Hepatocyte (in vitro differentiated cells): ENCODE data around the gene STK32B. TPM values are rescaled to one million over a fixed set of nuclear protein-coding genes. Genes with fewer than 3 reads are reported as not detected.

ENCODE experiments used
- DNase-seq: peaks from one replicate; pipeline ENCODE4 v3.0.0-alpha.2; 2016; ENCODE audit warnings: low spot score
- H2AFZ ChIP-seq: fragments of 200-600 bp; sonication (generic); 2 replicates; pipeline ENCODE4 v1.6.0; 2016; ENCODE audit warnings: antibody characterized with exemption, mild to moderate bottlenecking
- H3K27ac ChIP-seq: fragments of 200-600 bp; sonication (generic); 2 replicates; pipeline ENCODE4 v1.5.1; 2016; ENCODE audit warnings: mild to moderate bottlenecking
- H3K27me3 ChIP-seq: fragments of 200-600 bp; sonication (generic); 2 replicates; pipeline ENCODE4 v1.6.1; 2016
- H3K36me3 ChIP-seq: fragments of 200-600 bp; sonication (generic); replicated peaks from 2 replicates; pipeline ENCODE4 v1.5.1; 2016; ENCODE audit warnings: low read depth; ENCODE audit not compliant: insufficient read depth
- H3K4me1 ChIP-seq: fragments of 200-600 bp; sonication (generic); 2 replicates; pipeline ENCODE4 v1.5.1; 2016; ENCODE audit warnings: mild to moderate bottlenecking, moderate library complexity; ENCODE audit not compliant: insufficient read depth
- H3K4me2 ChIP-seq: fragments of 200-600 bp; sonication (generic); 2 replicates; pipeline ENCODE4 v1.6.0; 2016
- H3K4me3 ChIP-seq: fragments of 200-600 bp; sonication (generic); 2 replicates; pipeline ENCODE4 v1.5.1; 2016; ENCODE audit warnings: mild to moderate bottlenecking
- H3K79me2 ChIP-seq: fragments of 200-600 bp; sonication (generic); 2 replicates; pipeline ENCODE4 v1.6.0; 2017; ENCODE audit warnings: mild to moderate bottlenecking
- H3K9me2 ChIP-seq: fragments of 200-600 bp; sonication (generic); replicated peaks from 2 replicates; pipeline ENCODE4 v1.6.0; 2017; ENCODE audit warnings: mild to moderate bottlenecking; ENCODE audit not compliant: insufficient read depth
- H3K9me3 ChIP-seq: fragments of 200-600 bp; sonication (generic); 2 replicates; pipeline ENCODE4 v1.5.1; 2016; ENCODE audit warnings: low read depth, mild to moderate bottlenecking
- H4K20me1 ChIP-seq: fragments of 200-600 bp; sonication (generic); 2 replicates; pipeline ENCODE4 v1.6.0; 2016; ENCODE audit warnings: mild to moderate bottlenecking; ENCODE audit not compliant: insufficient read depth, poor library complexity, severe bottlenecking
- EZH2 ChIP-seq: fragments of 200-600 bp; sonication (generic); IDR thresholded peaks from 2 replicates; pipeline ENCODE4 v1.6.1; 2016; ENCODE audit warnings: antibody characterized with exemption, mild to moderate bottlenecking, borderline replicate concordance
- EZH2phosphoT487 ChIP-seq: fragments of 200-600 bp; sonication (generic); IDR thresholded peaks from one replicate; pipeline ENCODE4 v1.6.1; 2018; ENCODE audit warnings: antibody characterized with exemption, mild to moderate bottlenecking, low read depth, moderate library complexity; ENCODE audit not compliant: unreplicated experiment, severe bottlenecking
- WGBS: methylation state at CpG from one replicate; pipeline ENCODE4 v1.1.6; 2016; ENCODE audit warnings: low lambda C conversion rate; ENCODE audit errors: missing lambda C conversion rate; 5-methylcytosine and 5-hydroxymethylcytosine counted together
- polyA plus RNA-seq: library from polyadenylated mRNA; unstranded; fragments of >200 nt; fragmentation: Nextera tagmentation; extraction: Ambion mirVana; gene quantifications from 2 replicates; pipeline ENCODE4 v1.2.1, GENCODE V29; 2016
- total RNA-seq: library from RNA; depleted of rRNA; stranded (reverse); fragments of >200 nt; gene quantifications from 2 replicates; pipeline ENCODE4 v1.2.3, GENCODE V29; 2014
- TF ChIP-seq, protein P1 (sequence below): fragments of 200-600 bp; sonication (generic); IDR thresholded peaks from 2 replicates; pipeline ENCODE4 v1.5.1; 2016; ENCODE audit warnings: antibody characterized with exemption, mild to moderate bottlenecking; ENCODE audit not compliant: poor library complexity

Gene STK32B
- total and polyA plus RNA-seq, 2 experiments from 2014 or later = 0.51 to 1.6 TPM

DNA sequence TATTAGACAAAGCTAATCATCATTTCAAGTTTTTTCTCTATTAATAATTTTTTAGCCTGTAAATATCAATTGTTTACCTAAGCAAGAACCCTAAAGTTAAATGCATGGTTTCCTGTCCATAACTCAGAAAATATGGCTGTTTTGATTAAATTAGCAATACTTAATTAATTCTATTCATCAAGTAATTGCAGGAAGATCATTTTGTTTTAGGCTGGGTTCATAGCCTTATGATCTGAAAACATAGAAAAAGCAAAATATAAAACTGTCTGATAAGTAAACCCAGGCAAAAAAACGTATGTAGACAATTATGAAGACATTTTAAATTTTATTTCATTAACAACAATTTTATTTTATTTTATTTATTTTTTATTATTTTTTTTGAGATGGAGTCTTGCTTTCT, 438.0 kb downstream of the STK32B start:
- Histone ChIP-seq H3K9me2 (no peaks in the 10 kb centered on the region), H3K4me1 (no peaks in the 10 kb centered on the region), H3K36me3 (no peaks in the 10 kb centered on the region), H3K79me2 (no peaks in the 10 kb centered on the region), H3K9me3 (peaks cover 14% of the 10 kb centered on the region), H2AFZ (no peak overlapping the region), H4K20me1 (no peaks in the 10 kb centered on the region), H3K27me3 (no peaks in the 10 kb centered on the region), H3K4me3 (no peak overlapping the region), H3K4me2 (no peak overlapping the region), H3K27ac (no peak overlapping the region)
- DNase-seq = no peak
- no peak for TF ChIP-seq EZH2phosphoT487
- TF ChIP-seq EZH2 = no peak
- TF ChIP-seq, protein P1, sequence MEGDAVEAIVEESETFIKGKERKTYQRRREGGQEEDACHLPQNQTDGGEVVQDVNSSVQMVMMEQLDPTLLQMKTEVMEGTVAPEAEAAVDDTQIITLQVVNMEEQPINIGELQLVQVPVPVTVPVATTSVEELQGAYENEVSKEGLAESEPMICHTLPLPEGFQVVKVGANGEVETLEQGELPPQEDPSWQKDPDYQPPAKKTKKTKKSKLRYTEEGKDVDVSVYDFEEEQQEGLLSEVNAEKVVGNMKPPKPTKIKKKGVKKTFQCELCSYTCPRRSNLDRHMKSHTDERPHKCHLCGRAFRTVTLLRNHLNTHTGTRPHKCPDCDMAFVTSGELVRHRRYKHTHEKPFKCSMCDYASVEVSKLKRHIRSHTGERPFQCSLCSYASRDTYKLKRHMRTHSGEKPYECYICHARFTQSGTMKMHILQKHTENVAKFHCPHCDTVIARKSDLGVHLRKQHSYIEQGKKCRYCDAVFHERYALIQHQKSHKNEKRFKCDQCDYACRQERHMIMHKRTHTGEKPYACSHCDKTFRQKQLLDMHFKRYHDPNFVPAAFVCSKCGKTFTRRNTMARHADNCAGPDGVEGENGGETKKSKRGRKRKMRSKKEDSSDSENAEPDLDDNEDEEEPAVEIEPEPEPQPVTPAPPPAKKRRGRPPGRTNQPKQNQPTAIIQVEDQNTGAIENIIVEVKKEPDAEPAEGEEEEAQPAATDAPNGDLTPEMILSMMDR = no peak
- 65% methylated on average over 1 of the region's 1 CpG for WGBS

DNA sequence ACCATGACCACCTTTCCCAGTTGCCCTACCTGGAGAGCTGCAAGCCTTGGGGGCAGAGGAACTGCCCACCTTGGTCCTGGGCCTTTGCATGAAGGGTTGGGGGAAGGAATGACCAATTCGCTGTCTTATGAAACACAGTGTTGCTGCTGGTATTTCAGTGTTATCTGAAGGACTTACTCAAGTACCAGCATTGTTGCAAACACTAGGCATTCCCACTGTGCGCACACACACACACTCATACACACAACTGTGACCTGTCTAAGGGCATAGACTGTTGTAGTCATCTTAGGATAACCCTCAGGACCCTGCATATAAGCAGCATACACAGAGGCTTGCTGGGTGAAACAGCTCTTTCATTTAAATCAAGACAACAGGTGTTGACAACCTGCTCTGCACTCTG, 446.2 kb downstream of the STK32B start:
- no peaks in the 10 kb centered on the region for H4K20me1 ChIP-seq
- TF ChIP-seq, protein P1 = no peak
- TF ChIP-seq EZH2phosphoT487 (no peak), EZH2 (no peak)

DNA sequence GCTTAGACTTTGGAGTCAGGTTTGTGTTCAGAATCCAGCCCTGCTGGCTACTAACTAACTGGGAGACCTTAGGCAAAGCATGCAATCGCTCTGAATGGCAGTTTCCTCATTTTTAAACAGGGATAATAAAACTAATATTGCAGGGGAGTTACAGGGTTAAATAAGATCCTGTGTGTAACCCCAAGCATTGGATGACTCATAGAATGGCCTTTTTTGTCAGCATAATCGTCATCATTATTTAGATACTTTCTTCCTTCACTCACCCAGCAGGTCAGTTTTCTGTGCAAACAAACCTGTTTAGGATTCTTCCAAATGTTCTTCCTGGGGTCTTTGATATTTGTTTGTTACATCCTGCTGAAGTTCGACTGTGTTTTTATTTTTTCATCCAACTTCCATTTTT, 448.9 kb downstream of the STK32B start:
- no peaks in the 10 kb centered on the region for H3K79me2 ChIP-seq
- H3K4me3 ChIP-seq = no peak overlapping the region
- no peaks in the 10 kb centered on the region for H3K4me1 ChIP-seq
- H3K27ac ChIP-seq = no peak overlapping the region
- H2AFZ ChIP-seq = no peak overlapping the region
- no peaks in the 10 kb centered on the region for H3K27me3 ChIP-seq
- DNase-seq = no peak
- H3K9me2 ChIP-seq = no peaks in the 10 kb centered on the region
- no peak overlapping the region for H3K4me2 ChIP-seq
- no peaks in the 10 kb centered on the region for H3K9me3 ChIP-seq
- TF ChIP-seq EZH2phosphoT487 (no peak), EZH2 (no peak)
- TF ChIP-seq, protein P1 = no peak
- H3K36me3 ChIP-seq = no peaks in the 10 kb centered on the region
- no peaks in the 10 kb centered on the region for H4K20me1 ChIP-seq
- WGBS = 57% methylated on average over 3 of the region's 3 CpGs

More for the DNA sequence above, 446.2 kb downstream of the STK32B start:
- Histone ChIP-seq H3K9me2 (no peaks in the 10 kb centered on the region), H3K4me2 (no peak overlapping the region), H3K9me3 (no peaks in the 10 kb centered on the region), H3K4me3 (no peak overlapping the region), H3K79me2 (no peaks in the 10 kb centered on the region), H3K27me3 (no peaks in the 10 kb centered on the region), H3K4me1 (no peaks in the 10 kb centered on the region), H2AFZ (no peak overlapping the region), H3K27ac (no peak overlapping the region), H3K36me3 (no peaks in the 10 kb centered on the region)
- 71% methylated on average over 2 of the region's 2 CpGs for WGBS
- no peak for DNase-seq

DNA sequence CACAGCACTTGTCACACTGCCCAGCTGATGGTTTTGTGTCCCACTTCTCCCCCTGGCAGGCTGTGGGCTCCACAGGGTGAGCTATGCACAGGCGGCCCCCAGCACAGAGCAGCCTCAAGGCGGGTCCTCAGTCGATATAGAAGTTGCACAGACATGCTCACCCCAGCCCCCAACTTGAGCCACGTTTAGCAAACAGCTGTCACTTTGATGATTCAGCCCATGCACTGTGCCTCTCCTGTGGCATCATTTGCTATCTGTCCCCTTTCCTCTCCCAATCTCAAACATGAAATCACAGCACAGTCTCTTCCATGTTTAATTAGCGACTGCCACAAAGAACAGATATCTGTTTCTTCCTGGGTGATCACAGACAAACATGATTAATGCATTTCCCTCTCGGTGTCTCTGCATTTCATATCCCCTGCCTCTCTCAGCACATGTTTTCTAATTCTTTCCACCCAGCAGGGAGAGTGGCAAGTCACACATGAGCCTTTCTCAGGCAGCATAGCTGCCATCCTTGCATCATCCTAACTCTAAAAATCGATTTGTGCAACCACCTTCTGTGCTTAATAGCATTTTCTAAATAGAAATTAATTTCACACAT, 452.2 kb downstream of the STK32B start:
- Histone ChIP-seq H3K27ac (no peak overlapping the region), H2AFZ (no peak overlapping the region), H3K9me3 (no peaks in the 10 kb centered on the region), H3K4me1 (no peaks in the 10 kb centered on the region), H3K79me2 (no peaks in the 10 kb centered on the region), H3K4me2 (no peak overlapping the region), H3K36me3 (no peaks in the 10 kb centered on the region), H4K20me1 (no peaks in the 10 kb centered on the region), H3K4me3 (no peak overlapping the region), H3K27me3 (no peaks in the 10 kb centered on the region), H3K9me2 (no peaks in the 10 kb centered on the region)
- no peak for DNase-seq
- WGBS = 77% methylated on average over 7 of the region's 7 CpGs
- TF ChIP-seq EZH2 = no peak
- TF ChIP-seq EZH2phosphoT487 = no peak
- TF ChIP-seq, protein P1 = no peak
